MM.1S (cell line): ENCODE data around the gene FAM50A.
"Not testable (repeated sequence)": the region's sequence is repeated elsewhere in the genome, so short reads cannot be mapped to it uniquely, and the experiment has no call there.

Experiments used
- DNase-seq: peaks from one replicate; pipeline ENCODE4 v3.0.0-alpha.2; 2015
- H2AFZ ChIP-seq: fragments of 300-600 bp; sonication (generic); 2 replicates; pipeline ENCODE4 v1.6.0; 2016; ENCODE audit warnings: antibody characterized with exemption, low read length
- H3F3A ChIP-seq: fragments of 300-600 bp; sonication (generic); 2 replicates; pipeline ENCODE4 v1.6.1; 2016; ENCODE audit warnings: mild to moderate bottlenecking, antibody characterized with exemption, low read length, moderate library complexity, mixed read lengths; ENCODE audit not compliant: insufficient read depth
- H3K27ac ChIP-seq: fragments of 300-600 bp; sonication (generic); 2 replicates; pipeline ENCODE4 v1.5.1; 2016; ENCODE audit warnings: mild to moderate bottlenecking, low read length
- H3K27me3 ChIP-seq: fragments of 300-600 bp; sonication (generic); replicated peaks from 2 replicates; pipeline ENCODE4 v1.6.0; 2016; ENCODE audit warnings: low read length; ENCODE audit not compliant: insufficient read depth
- H3K36me3 ChIP-seq: fragments of 300-600 bp; sonication (generic); replicated peaks from 2 replicates; pipeline ENCODE4 v1.6.1; 2016; ENCODE audit warnings: mild to moderate bottlenecking, low read length, mixed read lengths; ENCODE audit not compliant: insufficient read depth
- H3K4me1 ChIP-seq: fragments of 300-600 bp; sonication (generic); 2 replicates; pipeline ENCODE4 v1.6.1; 2016; ENCODE audit warnings: low read length, mixed read lengths
- H3K4me2 ChIP-seq: fragments of 300-600 bp; sonication (generic); 2 replicates; pipeline ENCODE4 v1.6.0; 2016; ENCODE audit warnings: low read depth, low read length
- H3K4me3 ChIP-seq: fragments of 300-600 bp; sonication (generic); 2 replicates; pipeline ENCODE4 v1.5.1; 2016; ENCODE audit warnings: low read length, mixed read lengths
- H3K79me2 ChIP-seq: fragments of 300-600 bp; sonication (generic); 2 replicates; pipeline ENCODE4 v1.6.1; 2016; ENCODE audit warnings: mixed run types, low read length, mixed read lengths
- H3K9ac ChIP-seq: fragments of 300-600 bp; sonication (generic); 2 replicates; pipeline ENCODE4 v1.6.1; 2016; ENCODE audit warnings: low read length, mixed read lengths
- H3K9me2 ChIP-seq: fragments of 300-600 bp; sonication (generic); replicated peaks from 2 replicates; pipeline ENCODE4 v1.6.1; 2016; ENCODE audit warnings: mild to moderate bottlenecking, low read length, mixed read lengths; ENCODE audit not compliant: insufficient read depth
- H3K9me3 ChIP-seq: fragments of 300-600 bp; sonication (generic); replicated peaks from 2 replicates; pipeline ENCODE4 v1.6.1; 2016; ENCODE audit warnings: mild to moderate bottlenecking, low read length, mixed read lengths; ENCODE audit not compliant: insufficient read depth
- H4K20me1 ChIP-seq: fragments of 300-600 bp; sonication (generic); 2 replicates; pipeline ENCODE4 v1.6.1; 2016; ENCODE audit warnings: mild to moderate bottlenecking, low read length, moderate library complexity, mixed read lengths; ENCODE audit not compliant: insufficient read depth
- EZH2 ChIP-seq: fragments of 300-600 bp; sonication (generic); optimal IDR thresholded peaks from 2 replicates; pipeline ENCODE3; 2017; ENCODE audit warnings: low read depth, mild to moderate bottlenecking, antibody characterized with exemption, low read length, mixed read lengths
- EZH2phosphoT487 ChIP-seq: fragments of 300-600 bp; sonication (generic); IDR thresholded peaks from 2 replicates; pipeline ENCODE4 v1.6.1; 2018; ENCODE audit warnings: antibody characterized with exemption, low read length
- TF ChIP-seq, protein P1 (sequence below): fragments of 300-600 bp; sonication (generic); IDR thresholded peaks from 2 replicates; pipeline ENCODE4 v1.5.1; 2016; ENCODE audit warnings: antibody characterized with exemption, low read length, mixed read lengths

The FAM50A gene

DNA sequence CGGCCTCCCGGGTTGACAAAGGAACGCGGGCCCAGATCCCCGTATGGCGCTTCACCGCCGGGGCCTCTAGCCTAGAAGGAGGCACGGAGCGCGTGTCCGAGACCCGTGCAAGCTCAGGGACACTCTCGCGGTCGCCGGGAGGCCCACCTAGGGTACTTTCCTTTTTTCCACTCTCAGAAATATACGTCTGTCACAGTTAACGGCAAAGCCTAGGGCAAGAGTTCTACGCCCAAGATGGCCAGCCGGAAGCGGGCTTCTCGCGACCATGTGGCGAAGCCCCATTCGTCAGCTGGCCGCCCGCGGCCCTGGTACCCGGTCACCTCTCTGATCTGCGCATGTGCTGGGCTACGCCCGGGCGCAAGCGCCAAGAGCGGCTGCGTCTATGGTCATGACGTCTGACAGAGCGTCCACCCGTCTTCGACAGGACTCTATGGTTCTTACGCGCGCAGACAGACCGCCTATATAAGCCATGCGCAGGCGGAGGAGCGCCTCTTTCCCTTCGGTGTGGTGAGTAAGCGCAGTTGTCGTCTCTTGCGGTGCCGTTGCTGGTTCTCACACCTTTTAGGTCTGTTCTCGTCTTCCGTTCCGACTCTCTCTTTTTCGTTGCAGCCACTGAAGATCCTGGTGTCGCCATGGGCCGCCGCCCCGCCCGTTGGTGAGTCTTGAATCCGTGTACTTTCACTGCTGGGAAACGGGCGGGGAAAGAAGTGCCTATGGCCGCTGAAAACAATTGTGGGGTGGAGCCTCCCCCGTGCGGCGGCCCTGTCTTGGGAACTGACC, 45.9 kb upstream of the FAM50A start, which contains the start of gene RPL10:
TSS of gene RPL10 (plus strand) at position 490 of the 780 bp plus-strand sequence. CDS start at position 633, 143 bp downstream.
- Histone ChIP-seq H3K27me3 (no peaks in the 10 kb centered on the region), H3K4me2 (peak within 1 kb of the TSS; percentile 82), H3K9me3 (no peaks in the 10 kb centered on the region), H3F3A (peaks cover 38% of the 10 kb centered on the region), H3K4me1 (no peaks in the 10 kb centered on the region), H3K36me3 (peaks cover 9% of the 10 kb centered on the region; the same call in 1 of the 2 replicates), H3K4me3 (peak within 1 kb of the TSS; percentile 87), H3K27ac (peak within 1 kb of the TSS; percentile 97), H3K9me2 (no peaks in the 10 kb centered on the region), H3K79me2 (peaks cover 18% of the 10 kb centered on the region), H4K20me1 (0 out of 2 replicates have a peak, but pooled peaks cover 9% of the 10 kb centered on the region), H2AFZ (peak within 1 kb of the TSS; percentile 45; the same call in 1 of the 2 replicates), H3K9ac (peak within 1 kb of the TSS; percentile 100)
- peak; percentile 96 for DNase-seq
- TF ChIP-seq EZH2 (no peak), EZH2phosphoT487 (no peak)
- TF ChIP-seq, protein P1, sequence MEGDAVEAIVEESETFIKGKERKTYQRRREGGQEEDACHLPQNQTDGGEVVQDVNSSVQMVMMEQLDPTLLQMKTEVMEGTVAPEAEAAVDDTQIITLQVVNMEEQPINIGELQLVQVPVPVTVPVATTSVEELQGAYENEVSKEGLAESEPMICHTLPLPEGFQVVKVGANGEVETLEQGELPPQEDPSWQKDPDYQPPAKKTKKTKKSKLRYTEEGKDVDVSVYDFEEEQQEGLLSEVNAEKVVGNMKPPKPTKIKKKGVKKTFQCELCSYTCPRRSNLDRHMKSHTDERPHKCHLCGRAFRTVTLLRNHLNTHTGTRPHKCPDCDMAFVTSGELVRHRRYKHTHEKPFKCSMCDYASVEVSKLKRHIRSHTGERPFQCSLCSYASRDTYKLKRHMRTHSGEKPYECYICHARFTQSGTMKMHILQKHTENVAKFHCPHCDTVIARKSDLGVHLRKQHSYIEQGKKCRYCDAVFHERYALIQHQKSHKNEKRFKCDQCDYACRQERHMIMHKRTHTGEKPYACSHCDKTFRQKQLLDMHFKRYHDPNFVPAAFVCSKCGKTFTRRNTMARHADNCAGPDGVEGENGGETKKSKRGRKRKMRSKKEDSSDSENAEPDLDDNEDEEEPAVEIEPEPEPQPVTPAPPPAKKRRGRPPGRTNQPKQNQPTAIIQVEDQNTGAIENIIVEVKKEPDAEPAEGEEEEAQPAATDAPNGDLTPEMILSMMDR = no peak

DNA sequence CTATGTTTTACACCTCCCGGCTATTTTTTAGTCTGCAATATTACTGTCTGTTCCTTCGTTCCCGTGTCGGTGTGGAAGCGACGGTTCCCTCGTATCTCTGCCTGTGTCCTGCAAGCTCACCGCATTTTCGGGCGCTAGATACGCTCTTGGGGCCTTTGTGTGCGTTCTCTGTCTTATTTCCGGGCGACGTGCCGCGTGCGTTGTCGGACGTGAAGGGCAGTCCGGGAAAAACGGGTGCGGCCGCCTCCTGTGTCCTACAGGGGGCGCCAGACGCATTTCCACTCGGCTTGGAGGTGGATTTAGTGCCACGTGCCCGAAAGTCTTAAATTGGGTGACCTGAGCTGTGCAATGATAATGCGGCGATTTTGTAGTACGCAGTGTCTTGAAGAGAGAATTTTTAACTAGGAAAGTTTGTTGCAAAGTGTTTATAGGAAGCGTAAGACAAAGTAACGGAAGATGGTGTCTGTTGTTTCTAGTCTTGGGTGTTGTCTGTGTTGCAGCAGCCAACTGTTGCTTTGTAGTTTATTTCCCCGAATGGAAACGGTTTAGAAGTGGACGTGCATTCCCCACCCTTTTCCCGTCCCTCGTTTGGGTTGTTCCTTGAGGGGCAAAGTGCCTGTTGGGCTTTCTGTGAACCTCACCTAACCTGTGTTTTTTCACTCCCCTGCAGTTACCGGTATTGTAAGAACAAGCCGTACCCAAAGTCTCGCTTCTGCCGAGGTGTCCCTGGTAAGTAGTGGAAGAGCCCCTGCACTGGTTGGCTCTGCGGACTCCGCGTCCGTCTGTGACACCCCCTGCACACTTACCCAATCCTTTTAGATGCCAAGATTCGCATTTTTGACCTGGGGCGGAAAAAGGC, 45.0 kb upstream of the FAM50A start:
- no peaks in the 10 kb centered on the region for H3K4me1 ChIP-seq
- peak overlapping the region; percentile 87 for H3K4me3 ChIP-seq
- H3K27me3 ChIP-seq = no peaks in the 10 kb centered on the region
- peaks cover 18% of the 10 kb centered on the region for H3K79me2 ChIP-seq
- H2AFZ ChIP-seq = no peak overlapping the region
- no peak for TF ChIP-seq EZH2
- TF ChIP-seq, protein P1 = peak; percentile 73
- H3K9me3 ChIP-seq = no peaks in the 10 kb centered on the region
- DNase-seq = peak; percentile 81
- H3K9me2 ChIP-seq = no peaks in the 10 kb centered on the region
- peaks cover 38% of the 10 kb centered on the region for H3F3A ChIP-seq
- 0 out of 2 replicates have a peak, but pooled peaks cover 9% of the 10 kb centered on the region for H4K20me1 ChIP-seq
- peaks cover 9% of the 10 kb centered on the region; the same call in 1 of the 2 replicates for H3K36me3 ChIP-seq
- H3K4me2 ChIP-seq = peak overlapping the region; percentile 78
- peak overlapping the region; percentile 100 for H3K9ac ChIP-seq
- peak overlapping the region; percentile 97 for H3K27ac ChIP-seq

DNA sequence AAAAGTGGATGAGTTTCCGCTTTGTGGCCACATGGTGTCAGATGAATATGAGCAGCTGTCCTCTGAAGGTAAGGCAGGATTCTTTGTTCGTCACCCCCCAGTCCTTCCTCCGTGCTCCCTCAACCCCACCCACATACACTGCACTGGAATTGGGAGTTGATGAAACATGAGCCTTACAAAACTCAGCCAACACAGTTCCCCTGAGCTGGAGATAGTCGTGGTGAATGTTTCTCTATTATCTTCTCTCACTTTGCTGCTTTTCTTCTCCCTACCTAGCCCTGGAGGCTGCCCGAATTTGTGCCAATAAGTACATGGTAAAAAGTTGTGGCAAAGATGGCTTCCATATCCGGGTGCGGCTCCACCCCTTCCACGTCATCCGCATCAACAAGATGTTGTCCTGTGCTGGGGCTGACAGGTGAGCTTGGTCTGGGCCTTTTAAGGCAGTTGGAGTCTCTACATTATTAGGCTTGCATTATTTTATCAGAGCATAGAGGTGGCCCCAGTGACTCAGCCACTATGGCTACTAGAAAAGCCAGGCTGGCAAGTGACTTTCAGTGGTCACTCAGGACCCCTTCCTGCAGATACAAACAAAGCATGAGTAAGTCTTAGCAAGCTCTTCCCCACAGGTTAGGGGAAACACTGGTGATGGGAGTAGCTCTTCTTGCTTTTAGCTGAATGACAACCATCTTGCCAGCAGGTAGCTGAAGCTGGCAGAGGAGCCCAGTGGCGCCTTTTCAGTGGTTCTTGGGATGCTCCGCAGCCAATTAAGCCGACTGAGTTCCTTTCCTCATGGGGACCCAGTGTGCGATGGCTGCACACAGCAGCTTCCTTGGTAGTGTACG, 44.2 kb upstream of the FAM50A start:
- no peaks in the 10 kb centered on the region for H3K9me3 ChIP-seq
- DNase-seq = no peak
- no peak overlapping the region for H2AFZ ChIP-seq
- peaks cover 9% of the 10 kb centered on the region; the same call in 1 of the 2 replicates for H3K36me3 ChIP-seq
- no peaks in the 10 kb centered on the region for H3K27me3 ChIP-seq
- H3K9me2 ChIP-seq = no peaks in the 10 kb centered on the region
- peaks cover 18% of the 10 kb centered on the region for H3K79me2 ChIP-seq
- H3K9ac ChIP-seq = peak overlapping the region; percentile 100
- H4K20me1 ChIP-seq = 0 out of 2 replicates have a peak, but pooled peaks cover 9% of the 10 kb centered on the region
- H3K4me3 ChIP-seq = peak overlapping the region; percentile 87
- H3F3A ChIP-seq = peaks cover 38% of the 10 kb centered on the region
- H3K4me2 ChIP-seq = peak overlapping the region; percentile 78
- no peak for TF ChIP-seq EZH2phosphoT487
- TF ChIP-seq, protein P1 = no peak
- TF ChIP-seq EZH2 = no peak
- H3K27ac ChIP-seq = peak overlapping the region; percentile 97; the same call in 1 of the 2 replicates
- no peaks in the 10 kb centered on the region for H3K4me1 ChIP-seq

DNA sequence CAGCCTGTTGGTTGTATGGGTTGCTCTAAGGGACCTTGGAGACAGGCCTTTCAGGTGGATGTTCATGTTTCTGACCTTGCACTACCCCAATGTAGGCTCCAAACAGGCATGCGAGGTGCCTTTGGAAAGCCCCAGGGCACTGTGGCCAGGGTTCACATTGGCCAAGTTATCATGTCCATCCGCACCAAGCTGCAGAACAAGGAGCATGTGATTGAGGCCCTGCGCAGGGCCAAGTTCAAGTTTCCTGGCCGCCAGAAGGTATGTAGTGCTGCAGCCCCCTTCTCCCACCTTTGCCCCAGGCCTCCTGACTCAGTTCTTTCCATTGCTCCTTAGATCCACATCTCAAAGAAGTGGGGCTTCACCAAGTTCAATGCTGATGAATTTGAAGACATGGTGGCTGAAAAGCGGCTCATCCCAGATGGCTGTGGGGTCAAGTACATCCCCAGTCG, 43.5 kb upstream of the FAM50A start:
- not testable (repeated sequence) for H3K4me3 ChIP-seq, H3K4me2 ChIP-seq, H3K27me3 ChIP-seq, DNase-seq, H3K36me3 ChIP-seq, H3K9ac ChIP-seq, H3K9me3 ChIP-seq, H4K20me1 ChIP-seq, H3K4me1 ChIP-seq, H2AFZ ChIP-seq, H3K9me2 ChIP-seq, H3K27ac ChIP-seq
- Histone ChIP-seq H3F3A (peaks cover 38% of the 10 kb centered on the region), H3K79me2 (peaks cover 18% of the 10 kb centered on the region)
